Upper lobe of left lung (tissue), 4 donors: ENCODE measurements around the gene TIMD4.

Experiments used
- POLR2A ChIP-seq, 4 donors: fragments of 450-650 bp; IDR thresholded peaks; one replicate each; pipeline ENCODE4 v1.5.1; 2016 to 2017; ENCODE audit warnings: antibody characterized with exemption in 4 of 4, mild to moderate bottlenecking in 2 of 4
- TF ChIP-seq, protein P1 (sequence below), 6 experiments: fragments of 450-650 bp in 4 of 6; fragments of 200-600 bp in 2 of 6; sonication (generic) in 2 of 6; IDR thresholded peaks; one replicate each; pipeline ENCODE4 v1.5.1; 2016 to 2019; ENCODE audit warnings: antibody characterized with exemption in 6 of 6

GRCh38 chr5:156956321-156956720, 6.7 kb downstream of the TIMD4 start:
- no peak for TF ChIP-seq POLR2A (IDR thresholded peaks at IDR 0.05)
- TF ChIP-seq, protein P1, sequence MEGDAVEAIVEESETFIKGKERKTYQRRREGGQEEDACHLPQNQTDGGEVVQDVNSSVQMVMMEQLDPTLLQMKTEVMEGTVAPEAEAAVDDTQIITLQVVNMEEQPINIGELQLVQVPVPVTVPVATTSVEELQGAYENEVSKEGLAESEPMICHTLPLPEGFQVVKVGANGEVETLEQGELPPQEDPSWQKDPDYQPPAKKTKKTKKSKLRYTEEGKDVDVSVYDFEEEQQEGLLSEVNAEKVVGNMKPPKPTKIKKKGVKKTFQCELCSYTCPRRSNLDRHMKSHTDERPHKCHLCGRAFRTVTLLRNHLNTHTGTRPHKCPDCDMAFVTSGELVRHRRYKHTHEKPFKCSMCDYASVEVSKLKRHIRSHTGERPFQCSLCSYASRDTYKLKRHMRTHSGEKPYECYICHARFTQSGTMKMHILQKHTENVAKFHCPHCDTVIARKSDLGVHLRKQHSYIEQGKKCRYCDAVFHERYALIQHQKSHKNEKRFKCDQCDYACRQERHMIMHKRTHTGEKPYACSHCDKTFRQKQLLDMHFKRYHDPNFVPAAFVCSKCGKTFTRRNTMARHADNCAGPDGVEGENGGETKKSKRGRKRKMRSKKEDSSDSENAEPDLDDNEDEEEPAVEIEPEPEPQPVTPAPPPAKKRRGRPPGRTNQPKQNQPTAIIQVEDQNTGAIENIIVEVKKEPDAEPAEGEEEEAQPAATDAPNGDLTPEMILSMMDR (IDR thresholded peaks at IDR 0.05): no peak
